SH-SY5Y (cell line): Measurements from ENCODE around the gene RNF115.

Experiments
- GATA2 ChIP-seq: IDR thresholded peaks from 2 replicates; pipeline ENCODE4 v1.6.1; 2011; ENCODE audit warnings: mild to moderate bottlenecking, low read depth, low read length
- GATA3 ChIP-seq: IDR thresholded peaks from 2 replicates; pipeline ENCODE4 v1.6.1; 2011; ENCODE audit warnings: low read depth, mild to moderate bottlenecking, low read length, moderate library complexity

Gene RNF115

DNA sequence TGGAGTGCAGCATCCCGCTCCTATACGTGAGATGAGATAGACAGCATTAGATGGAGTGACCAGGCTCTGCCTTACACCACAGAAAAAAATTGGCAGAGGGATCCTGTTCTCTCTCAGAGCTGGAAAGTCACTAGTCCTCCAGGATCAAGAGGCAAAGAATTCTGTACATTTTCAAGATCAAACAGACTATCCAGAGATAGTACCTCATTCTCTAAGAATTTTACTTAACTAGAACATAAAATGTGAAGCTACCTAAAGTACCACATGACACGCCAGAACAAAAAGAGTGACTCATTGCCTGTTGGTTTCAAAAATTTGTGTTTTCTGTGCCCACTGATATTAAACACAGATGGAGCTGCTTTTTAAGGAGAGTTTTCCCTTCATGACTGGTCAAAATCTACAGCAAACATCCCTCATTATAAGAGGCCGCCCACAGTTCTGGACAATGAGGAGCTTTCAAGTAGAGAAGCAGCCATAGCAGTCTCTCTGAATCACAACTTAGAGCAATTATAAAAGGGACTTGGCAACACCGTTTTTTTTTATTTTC lies 72.3 kb downstream of the RNF115 start:
- no peak for TF ChIP-seq GATA3
- no peak for TF ChIP-seq GATA2

DNA sequence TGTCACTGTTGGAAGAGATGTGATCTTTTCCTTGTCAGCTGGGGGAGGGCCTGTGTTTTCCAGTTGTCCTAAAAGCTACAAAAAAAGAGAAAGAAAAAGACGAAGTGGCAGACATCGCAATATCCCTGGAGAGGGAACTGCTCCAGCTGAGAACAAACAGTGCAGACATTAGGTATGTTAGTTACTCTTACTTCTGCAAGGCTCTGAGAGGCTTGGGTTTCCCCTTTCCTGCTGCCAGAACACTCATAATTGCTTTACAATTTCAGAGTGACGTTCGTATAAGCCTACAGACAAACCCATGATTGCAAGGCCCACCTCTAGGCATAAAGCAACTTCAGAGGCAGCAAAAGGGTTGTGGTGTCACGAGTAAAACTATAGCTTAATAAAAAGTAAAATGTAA lies 73.5 kb downstream of the RNF115 start:
- TF ChIP-seq GATA3 (no peak), GATA2 (no peak)

DNA sequence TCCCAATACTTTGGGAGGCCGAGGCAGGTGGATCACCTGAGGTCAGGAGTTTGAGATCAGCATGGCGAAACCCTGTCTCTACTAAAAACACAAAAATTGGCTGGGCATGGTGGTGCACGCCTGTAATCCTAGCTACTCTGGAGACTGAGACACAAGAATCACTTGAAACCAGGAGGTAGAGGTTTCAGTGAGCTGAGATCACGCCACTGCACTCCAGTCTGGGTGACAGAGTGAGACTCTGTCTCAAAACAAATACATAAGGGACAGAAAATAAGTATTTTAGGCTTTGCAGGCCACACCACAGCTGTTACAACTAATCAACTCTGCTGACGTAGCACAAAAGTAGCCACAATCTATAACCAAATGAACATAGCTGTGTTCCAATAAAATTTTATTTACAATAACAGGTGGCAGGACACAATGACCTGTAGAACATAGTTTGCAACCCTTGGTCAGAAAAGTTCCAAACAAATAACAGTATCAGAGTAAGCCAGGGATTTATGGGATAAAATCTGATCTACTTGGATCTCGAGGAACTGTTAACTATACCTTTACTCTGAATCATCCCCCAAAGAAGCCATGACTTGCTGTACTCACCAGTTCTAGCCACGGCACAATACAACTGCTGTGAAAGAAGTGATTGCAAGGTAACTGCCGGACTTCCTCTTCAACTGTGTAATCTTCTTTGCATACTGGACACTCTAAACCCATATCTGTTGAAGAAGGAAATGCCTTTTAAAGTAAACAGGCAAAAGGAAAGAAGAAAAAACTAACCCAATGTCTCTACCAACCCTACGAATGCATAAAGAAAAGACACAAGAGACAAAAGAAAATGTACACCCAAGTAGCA lies 76.3 kb downstream of the RNF115 start:
- no peak for TF ChIP-seq GATA3
- no peak for TF ChIP-seq GATA2

DNA sequence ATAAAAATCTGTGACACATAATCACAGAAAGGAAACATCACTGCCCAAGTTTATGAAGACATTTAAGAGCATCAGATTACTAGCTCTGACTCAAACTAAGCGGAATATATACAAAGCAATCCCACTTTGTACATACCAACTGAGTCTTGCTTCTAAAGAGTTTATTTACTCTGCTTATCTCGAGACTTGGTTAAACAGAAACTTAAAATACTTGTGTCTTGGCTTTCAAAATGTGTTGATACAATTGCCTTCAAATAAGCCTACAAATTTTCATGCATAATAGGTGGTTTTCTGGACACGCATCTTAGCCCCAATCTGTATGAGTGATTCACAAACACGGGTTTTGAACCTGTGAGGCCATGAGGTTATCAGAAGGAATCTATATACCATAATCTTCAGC lies 83.6 kb downstream of the RNF115 start:
- TF ChIP-seq GATA3 (no peak), GATA2 (no peak)

DNA sequence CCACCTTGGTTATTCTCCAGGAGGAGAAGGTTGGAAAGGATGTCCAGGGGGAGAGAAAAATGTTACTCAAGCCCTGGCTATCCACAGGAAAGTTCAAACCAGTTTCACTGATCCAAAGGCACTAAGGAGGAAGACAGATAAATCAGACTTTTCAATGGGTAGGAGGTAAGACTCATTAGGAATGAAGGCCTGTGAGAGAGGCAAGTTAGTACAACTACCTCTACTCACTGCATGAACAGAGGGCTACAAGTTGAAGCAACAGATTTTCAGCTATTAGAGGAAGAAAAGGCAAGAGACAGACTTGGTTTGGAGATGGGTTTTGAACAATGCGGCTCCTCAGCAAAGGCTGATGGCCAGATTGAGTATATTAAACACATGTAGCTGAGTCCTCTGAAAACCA lies 87.7 kb downstream of the RNF115 start:
- TF ChIP-seq GATA3 (no peak), GATA2 (no peak)

DNA sequence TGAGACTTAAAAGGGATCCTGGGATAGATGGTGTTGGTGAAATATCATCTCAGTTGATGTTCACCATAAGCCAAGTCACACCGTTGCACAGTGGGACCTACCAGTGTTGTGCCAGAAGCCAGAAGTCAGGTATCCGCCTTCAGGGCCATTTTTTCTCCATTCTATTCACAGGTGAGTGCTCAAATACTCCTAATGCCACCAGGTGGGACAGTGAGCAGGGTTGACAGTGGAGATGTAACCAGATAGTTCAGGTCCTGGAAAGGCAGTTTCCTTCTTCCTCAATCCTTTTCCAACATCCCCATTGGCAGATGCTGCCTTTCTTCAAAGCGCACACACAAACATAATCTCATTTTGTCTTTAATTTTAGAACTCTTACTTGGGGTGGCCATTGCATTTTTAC lies 93.0 kb downstream of the RNF115 start:
- TF ChIP-seq GATA2 = no peak
- no peak for TF ChIP-seq GATA3

DNA sequence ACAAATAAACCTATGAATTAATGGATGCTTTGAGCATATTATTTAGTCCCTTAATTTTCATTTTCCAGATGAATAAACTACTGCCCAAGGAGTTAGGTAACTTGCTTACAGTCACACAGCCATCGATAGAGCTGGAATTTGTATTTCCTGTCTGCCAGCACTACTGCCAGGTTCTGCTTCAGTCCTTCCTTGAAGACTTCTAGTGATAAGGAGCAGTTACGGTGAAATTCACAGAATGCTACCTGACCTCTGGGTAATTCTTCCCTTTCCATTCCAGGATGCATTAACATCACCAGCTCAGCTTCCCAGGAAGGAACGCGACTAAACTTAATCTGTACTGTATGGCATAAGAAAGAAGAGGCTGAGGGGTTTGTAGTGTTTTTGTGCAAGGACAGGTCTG lies 93.4 kb downstream of the RNF115 start:
- TF ChIP-seq GATA2 (no peak), GATA3 (no peak)

DNA sequence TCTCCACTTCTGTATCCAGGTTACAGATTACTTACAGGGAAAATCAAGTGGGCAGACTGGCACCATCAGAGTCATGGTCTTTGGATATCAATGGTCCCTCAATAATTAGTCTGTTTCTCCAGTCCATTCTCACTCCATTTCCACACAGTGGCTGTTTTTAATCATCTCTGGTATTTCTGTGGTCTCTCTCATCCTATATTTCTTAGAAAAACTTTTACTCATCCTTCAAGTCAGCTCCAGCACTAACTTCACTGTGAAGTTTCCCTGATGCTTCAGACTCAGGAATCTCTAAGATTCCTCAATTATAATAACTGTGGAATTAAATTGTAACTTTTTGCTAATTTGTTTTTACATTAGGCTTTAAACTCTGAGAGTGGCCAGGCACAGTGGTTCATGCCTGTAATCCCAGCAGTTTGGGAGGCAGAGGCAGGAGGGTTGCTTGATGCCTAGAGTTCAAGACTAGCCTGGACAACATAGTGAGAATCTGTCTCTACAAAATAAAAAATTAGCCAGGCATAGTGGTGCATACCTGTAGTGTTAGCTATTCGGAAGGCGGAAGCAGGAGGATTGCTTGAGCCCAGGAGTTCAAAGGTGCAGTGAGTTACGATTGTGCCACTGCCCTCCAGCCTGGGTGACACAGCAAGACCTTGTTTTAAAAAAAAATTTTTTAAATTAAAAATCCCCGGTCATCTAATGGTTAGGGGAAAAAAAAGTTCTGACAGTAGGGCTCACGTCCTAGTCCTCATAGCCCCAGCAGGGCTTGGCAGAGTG lies 94.0 kb downstream of the RNF115 start:
- TF ChIP-seq GATA3 (no peak), GATA2 (no peak)

DNA sequence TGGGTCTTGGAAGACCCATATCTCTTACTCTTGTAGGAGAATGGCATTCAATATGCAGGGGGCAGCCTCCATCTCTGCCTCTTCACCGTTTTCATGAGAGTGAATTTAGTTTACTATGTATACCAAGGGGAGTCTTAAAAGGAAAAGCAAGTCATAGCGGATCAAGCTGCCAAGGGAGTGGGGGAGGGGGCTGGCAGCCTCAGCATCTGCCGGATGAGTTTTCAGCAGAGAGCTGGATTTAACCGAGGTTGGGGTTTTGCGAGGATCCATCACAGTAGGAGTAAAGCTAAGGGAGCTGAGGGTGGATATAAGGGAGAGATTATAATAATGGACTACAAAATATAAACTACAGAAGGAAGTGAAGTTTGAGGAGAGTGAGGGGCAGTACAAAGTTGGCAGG lies 94.7 kb downstream of the RNF115 start:
- TF ChIP-seq GATA3 (no peak), GATA2 (no peak)

DNA sequence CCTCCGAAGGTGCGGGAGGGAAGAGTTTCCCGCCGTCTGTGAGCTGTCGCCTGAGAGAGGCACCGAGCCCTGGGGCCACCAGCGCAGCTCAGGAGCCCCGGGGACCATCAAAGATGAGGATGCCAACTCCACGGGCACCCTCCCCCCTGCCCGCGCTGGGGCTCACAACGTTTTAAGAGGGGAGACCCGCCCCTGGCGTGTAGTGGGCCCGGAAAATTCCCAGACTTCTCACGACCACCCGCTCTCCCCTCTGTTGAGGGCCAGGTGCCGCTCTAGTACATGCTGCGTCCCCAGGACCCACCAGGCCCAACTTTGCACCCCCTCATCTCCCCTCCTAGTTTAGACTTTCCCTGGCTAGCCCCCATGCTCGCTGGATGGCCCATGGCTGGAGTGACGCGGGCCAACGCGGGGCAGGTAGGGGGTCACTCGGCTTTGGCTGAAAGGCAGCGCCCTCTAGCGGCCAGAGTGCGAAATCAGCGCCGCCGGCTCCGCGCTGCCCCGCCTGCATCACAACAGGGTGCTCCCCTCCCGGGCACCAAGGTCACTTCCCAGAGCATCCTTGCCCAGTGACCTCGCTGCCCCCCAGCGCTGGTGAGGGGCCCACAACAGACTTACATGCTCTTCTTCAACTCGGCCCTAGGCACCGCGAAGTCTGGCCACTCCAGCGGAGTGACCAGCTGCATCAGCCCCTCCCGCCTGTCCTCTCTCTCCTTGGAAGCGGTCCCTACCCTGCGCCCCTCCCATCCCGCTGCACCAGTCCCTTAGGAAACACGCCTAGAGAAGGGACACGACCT lies 102.8 kb downstream of the RNF115 start:
- TF ChIP-seq GATA2 (no peak), GATA3 (no peak)

DNA sequence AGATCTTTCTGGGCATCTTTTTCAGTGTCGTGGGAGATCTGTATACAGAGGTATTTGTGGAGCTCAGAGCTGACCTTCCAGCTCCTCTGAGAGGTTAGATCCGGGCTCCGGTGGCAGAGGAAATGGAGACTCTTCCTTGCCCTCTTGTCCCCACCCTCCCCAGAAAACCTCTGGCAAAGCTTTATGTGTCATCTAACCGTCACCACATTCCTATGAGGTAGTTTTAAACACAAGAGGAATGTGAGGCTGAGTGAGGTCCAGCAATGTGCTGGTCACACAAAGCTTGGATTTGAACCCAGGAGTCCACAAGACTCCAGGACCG lies 103.4 kb downstream of the RNF115 start:
- TF ChIP-seq GATA3 = no peak
- no peak for TF ChIP-seq GATA2

DNA sequence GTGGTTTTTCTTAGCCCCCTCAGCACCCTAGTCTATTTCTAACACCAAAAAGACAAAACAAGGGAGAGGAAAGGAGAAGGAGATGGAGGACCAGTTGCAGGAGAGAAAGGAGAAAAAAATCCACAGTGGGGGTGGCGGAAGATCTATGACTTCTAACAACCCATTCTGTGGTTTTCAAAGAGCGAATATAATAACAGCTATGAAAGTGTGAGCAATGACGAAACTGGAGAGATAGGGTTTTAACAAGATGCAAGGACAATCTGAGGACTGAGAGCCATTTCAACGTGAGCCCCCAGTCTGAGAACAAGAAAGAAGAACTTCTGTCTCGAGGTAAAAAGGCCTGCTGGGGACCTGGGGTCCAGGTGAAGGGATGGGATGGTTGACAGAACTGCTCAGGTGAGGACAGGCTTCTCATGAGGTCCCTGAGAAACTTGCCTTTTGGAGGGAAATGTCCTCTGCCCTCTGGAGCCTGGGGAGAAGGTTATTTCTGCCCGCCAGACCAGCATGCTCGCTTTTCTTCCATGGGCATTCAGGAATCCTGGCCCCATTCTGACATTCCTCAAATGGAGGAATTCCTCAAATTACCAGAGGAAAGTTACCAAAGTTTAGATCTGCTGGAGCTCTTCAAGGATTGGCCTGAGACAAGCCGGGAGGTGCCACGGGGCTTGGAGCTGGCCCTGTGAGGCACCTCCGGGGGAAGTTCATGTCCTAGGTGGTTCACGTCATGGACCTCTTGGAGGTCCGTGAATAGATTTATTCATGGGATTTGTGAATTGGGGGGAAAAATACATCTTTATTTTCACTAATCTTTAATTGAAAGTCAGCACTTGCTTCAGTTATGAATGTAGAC lies 104.4 kb downstream of the RNF115 start, which contains the start of gene CD160:
Gene CD160 (plus strand): TSS at position 270 of the 850 bp plus-strand sequence. CDS start 8,829 bp downstream, outside the sequence.
- no peak for TF ChIP-seq GATA2
- no peak for TF ChIP-seq GATA3

DNA sequence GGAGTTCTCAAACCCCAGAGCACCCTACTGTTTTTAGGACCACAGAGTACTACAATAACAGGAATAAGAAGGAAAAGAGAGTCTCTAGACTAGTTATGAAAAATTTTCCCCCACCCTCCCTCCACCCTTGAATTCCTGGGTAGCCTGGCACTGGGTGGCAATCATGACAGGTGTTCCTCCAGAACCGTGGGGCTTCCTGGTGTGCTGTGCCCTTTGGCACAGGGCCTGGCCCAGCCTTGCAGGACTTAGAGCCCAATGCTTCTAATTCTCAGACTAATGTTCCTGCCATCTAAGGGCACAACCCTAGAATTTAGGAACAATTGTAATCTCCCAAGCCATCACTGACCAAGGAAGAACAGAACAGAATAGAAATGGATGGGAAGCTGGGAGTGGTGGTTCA lies 106.1 kb downstream of the RNF115 start:
- TF ChIP-seq GATA2 (no peak), GATA3 (no peak)
